BLaER1 (cell line): Measurements from ENCODE around the gene LAMP5.

Experiments used
- H3K27ac ChIP-seq: shearing (Covaris generic); formaldehyde crosslinking; 2 replicates; pipeline ENCODE4 v1.8.1; 2022
- H3K27me3 ChIP-seq: shearing (Covaris generic); formaldehyde crosslinking; 2 replicates; pipeline ENCODE4 v1.8.1; 2022
- H3K36me3 ChIP-seq: shearing (Covaris generic); formaldehyde crosslinking; 2 replicates; pipeline ENCODE4 v1.8.1; 2022
- H3K4me1 ChIP-seq: shearing (Covaris generic); formaldehyde crosslinking; 2 replicates; pipeline ENCODE4 v1.8.1; 2022
- H3K4me2 ChIP-seq: shearing (Covaris generic); formaldehyde crosslinking; 2 replicates; pipeline ENCODE4 v1.8.1; 2022
- H3K4me3 ChIP-seq: shearing (Covaris generic); formaldehyde crosslinking; 2 replicates; pipeline ENCODE4 v1.8.1; 2022
- H3K9ac ChIP-seq: shearing (Covaris generic); formaldehyde crosslinking; 2 replicates; pipeline ENCODE4 v1.8.1; 2022
- H3K9me3 ChIP-seq: shearing (Covaris generic); formaldehyde crosslinking; 2 replicates; pipeline ENCODE4 v1.8.1; 2022
- H4K20me1 ChIP-seq: shearing (Covaris generic); formaldehyde crosslinking; 2 replicates; pipeline ENCODE4 v1.8.1; 2022
- Cebpa-rat ChIP-seq: shearing (Covaris generic); IDR thresholded peaks from 2 replicates; pipeline ENCODE4 v1.8.1; 2022

Gene LAMP5

GRCh38 chr20:9485614-9486340, 28.6 kb upstream of the LAMP5 start:
- no peak overlapping the region for H3K27ac ChIP-seq
- no peaks in the 10 kb centered on the region for H3K36me3 ChIP-seq
- no peak overlapping the region for H3K4me3 ChIP-seq
- no peak overlapping the region for H3K4me2 ChIP-seq
- TF ChIP-seq Cebpa-rat, result no peak
- peaks cover 19% of the 10 kb centered on the region for H3K4me1 ChIP-seq
- H3K27me3 ChIP-seq, result no peaks in the 10 kb centered on the region
- H4K20me1 ChIP-seq, result no peaks in the 10 kb centered on the region
- no peak overlapping the region for H3K9ac ChIP-seq
- H3K9me3 ChIP-seq, result peaks cover 3% of the 10 kb centered on the region; the same call in 1 of the 2 replicates

- H3K27ac ChIP-seq, result no peak overlapping the region
- no peaks in the 10 kb centered on the region for H4K20me1 ChIP-seq
These were observed 27.2 kb upstream of the LAMP5 start for GRCh38 chr20:9487231-9487630.

GRCh38 chr20:9488063-9488462, 26.3 kb upstream of the LAMP5 start:
- H4K20me1 ChIP-seq, result no peaks in the 10 kb centered on the region
- peak overlapping the region; percentile 21 for H3K4me2 ChIP-seq
- TF ChIP-seq Cebpa-rat, result no peak
- H3K27ac ChIP-seq, result no peak overlapping the region
- peaks cover 3% of the 10 kb centered on the region; the same call in 1 of the 2 replicates for H3K9me3 ChIP-seq
- no peaks in the 10 kb centered on the region for H3K27me3 ChIP-seq
- H3K9ac ChIP-seq, result no peak overlapping the region
- H3K4me1 ChIP-seq, result peaks cover 8% of the 10 kb centered on the region
- H3K4me3 ChIP-seq, result no peak overlapping the region
- H3K36me3 ChIP-seq, result no peaks in the 10 kb centered on the region

More at GRCh38 chr20:9487231-9487630, 27.2 kb upstream of the LAMP5 start:
- H3K27me3 ChIP-seq, result no peaks in the 10 kb centered on the region
- no peak overlapping the region for H3K9ac ChIP-seq
- no peaks in the 10 kb centered on the region for H3K36me3 ChIP-seq
- peaks cover 3% of the 10 kb centered on the region; the same call in 1 of the 2 replicates for H3K9me3 ChIP-seq
- TF ChIP-seq Cebpa-rat, result no peak
- no peak overlapping the region for H3K4me2 ChIP-seq
- peaks cover 13% of the 10 kb centered on the region for H3K4me1 ChIP-seq
- H3K4me3 ChIP-seq, result no peak overlapping the region

GRCh38 chr20:9490161-9490560, 24.2 kb upstream of the LAMP5 start:
- H3K27me3 ChIP-seq, result no peaks in the 10 kb centered on the region
- H3K4me2 ChIP-seq, result no peak overlapping the region
- no peak overlapping the region for H3K27ac ChIP-seq
- no peak for TF ChIP-seq Cebpa-rat
- H3K36me3 ChIP-seq, result no peaks in the 10 kb centered on the region
- no peak overlapping the region for H3K9ac ChIP-seq
- peaks cover 8% of the 10 kb centered on the region for H3K4me1 ChIP-seq
- H3K9me3 ChIP-seq, result peaks cover 3% of the 10 kb centered on the region; the same call in 1 of the 2 replicates
- no peak overlapping the region for H3K4me3 ChIP-seq
- no peaks in the 10 kb centered on the region for H4K20me1 ChIP-seq

- TF ChIP-seq Cebpa-rat, result no peak
These were observed 23.8 kb upstream of the LAMP5 start for GRCh38 chr20:9490631-9491030.

GRCh38 chr20:9491324-9491723, 23.1 kb upstream of the LAMP5 start:
- H3K4me2 ChIP-seq, result no peak overlapping the region
- H3K9ac ChIP-seq, result no peak overlapping the region
- no peaks in the 10 kb centered on the region for H3K9me3 ChIP-seq
- no peaks in the 10 kb centered on the region for H4K20me1 ChIP-seq
- H3K27ac ChIP-seq, result no peak overlapping the region
- TF ChIP-seq Cebpa-rat, result no peak
- H3K36me3 ChIP-seq, result no peaks in the 10 kb centered on the region
- no peaks in the 10 kb centered on the region for H3K27me3 ChIP-seq
- H3K4me3 ChIP-seq, result no peak overlapping the region
- peaks cover 8% of the 10 kb centered on the region for H3K4me1 ChIP-seq

More at GRCh38 chr20:9490631-9491030, 23.8 kb upstream of the LAMP5 start:
- Histone ChIP-seq H3K36me3 (no peaks in the 10 kb centered on the region), H3K9ac (no peak overlapping the region), H4K20me1 (no peaks in the 10 kb centered on the region), H3K4me1 (peaks cover 8% of the 10 kb centered on the region), H3K4me3 (no peak overlapping the region), H3K27ac (no peak overlapping the region), H3K9me3 (peaks cover 1% of the 10 kb centered on the region; the same call in 1 of the 2 replicates), H3K27me3 (no peaks in the 10 kb centered on the region), H3K4me2 (no peak overlapping the region)

GRCh38 chr20:9492067-9492466, 22.3 kb upstream of the LAMP5 start:
- Histone ChIP-seq H4K20me1 (no peaks in the 10 kb centered on the region), H3K4me2 (no peak overlapping the region), H3K9me3 (no peaks in the 10 kb centered on the region), H3K27ac (no peak overlapping the region), H3K4me1 (peaks cover 8% of the 10 kb centered on the region), H3K36me3 (no peaks in the 10 kb centered on the region), H3K27me3 (no peaks in the 10 kb centered on the region), H3K4me3 (no peak overlapping the region), H3K9ac (no peak overlapping the region)
- no peak for TF ChIP-seq Cebpa-rat

GRCh38 chr20:9493803-9494202, 20.6 kb upstream of the LAMP5 start:
- no peak for TF ChIP-seq Cebpa-rat
- Histone ChIP-seq H4K20me1 (no peaks in the 10 kb centered on the region), H3K4me3 (no peak overlapping the region), H3K36me3 (no peaks in the 10 kb centered on the region), H3K4me1 (no peaks in the 10 kb centered on the region), H3K9ac (no peak overlapping the region), H3K4me2 (no peak overlapping the region), H3K9me3 (no peaks in the 10 kb centered on the region), H3K27ac (no peak overlapping the region), H3K27me3 (no peaks in the 10 kb centered on the region)

GRCh38 chr20:9495701-9496100, 18.7 kb upstream of the LAMP5 start:
- no peak overlapping the region for H3K27ac ChIP-seq
- H3K9me3 ChIP-seq, result no peaks in the 10 kb centered on the region
- H3K4me2 ChIP-seq, result no peak overlapping the region
- no peak for TF ChIP-seq Cebpa-rat
- H3K36me3 ChIP-seq, result no peaks in the 10 kb centered on the region
- H3K9ac ChIP-seq, result no peak overlapping the region
- H3K4me1 ChIP-seq, result peaks cover 8% of the 10 kb centered on the region; the same call in 1 of the 2 replicates
- no peaks in the 10 kb centered on the region for H4K20me1 ChIP-seq
- no peaks in the 10 kb centered on the region for H3K27me3 ChIP-seq
- H3K4me3 ChIP-seq, result no peak overlapping the region

GRCh38 chr20:9496155-9496554, 18.2 kb upstream of the LAMP5 start:
- Histone ChIP-seq H3K4me1 (peaks cover 8% of the 10 kb centered on the region; the same call in 1 of the 2 replicates), H3K9ac (no peak overlapping the region), H4K20me1 (no peaks in the 10 kb centered on the region), H3K4me3 (no peak overlapping the region), H3K4me2 (no peak overlapping the region), H3K36me3 (no peaks in the 10 kb centered on the region), H3K9me3 (no peaks in the 10 kb centered on the region), H3K27ac (no peak overlapping the region), H3K27me3 (no peaks in the 10 kb centered on the region)
- TF ChIP-seq Cebpa-rat, result no peak
